ELR (cell line): ENCODE measurements around the gene UQCC3.
"Not testable (repeated sequence)": the region's sequence is repeated elsewhere in the genome, so short reads cannot be mapped to it uniquely, and the experiment has no call there.

Experiments used
- DNase-seq: peaks from one replicate; pipeline ENCODE4 v3.0.0-alpha.2; 2015; ENCODE audit warnings: low read depth

The UQCC3 gene

DNA sequence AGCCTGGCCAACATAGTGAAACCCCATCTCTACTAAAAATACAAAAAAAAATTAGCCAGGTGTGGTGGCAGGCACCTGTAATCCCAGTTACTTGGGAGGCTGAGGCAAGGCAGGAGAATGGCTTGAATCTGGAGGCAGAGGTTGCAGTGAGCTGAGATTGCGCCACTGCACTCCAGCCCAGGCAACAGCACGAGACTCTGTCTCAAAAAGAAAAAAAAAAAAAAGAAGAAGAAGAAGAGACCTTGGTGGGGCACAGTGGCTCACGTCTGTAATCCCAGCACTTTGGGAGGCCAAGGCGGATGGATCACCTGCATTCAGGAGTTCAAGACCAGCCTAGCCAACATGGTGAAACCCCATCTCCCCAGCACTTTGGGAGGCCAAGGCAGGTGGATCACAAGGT is 32.4 kb downstream of the UQCC3 start:
- DNase-seq = not testable (repeated sequence)

GRCh38 chr11:62705413-62705812 is 33.9 kb downstream of the UQCC3 start:
- DNase-seq = no peak

GRCh38 chr11:62705880-62706849 is 34.7 kb downstream of the UQCC3 start:
- DNase-seq = peak; percentile 96

GRCh38 chr11:62706850-62707247 is 35.4 kb downstream of the UQCC3 start:
- DNase-seq = no peak

GRCh38 chr11:62707277-62707861 is 35.9 kb downstream of the UQCC3 start, which contains the start of the genes BSCL2 and GNG3:
Gene BSCL2 (minus strand): TSS chr11:62707424. CDS start chr11:62707195, 229 bp downstream.
Gene GNG3 (plus strand): TSS chr11:62707676. CDS start chr11:62708296, 620 bp downstream.
- DNase-seq = no peak

- DNase-seq = no peak
Observed at GRCh38 chr11:62708392-62708791, 36.9 kb downstream of the UQCC3 start.

GRCh38 chr11:62708793-62709192 is 37.3 kb downstream of the UQCC3 start:
- no peak for DNase-seq

DNA sequence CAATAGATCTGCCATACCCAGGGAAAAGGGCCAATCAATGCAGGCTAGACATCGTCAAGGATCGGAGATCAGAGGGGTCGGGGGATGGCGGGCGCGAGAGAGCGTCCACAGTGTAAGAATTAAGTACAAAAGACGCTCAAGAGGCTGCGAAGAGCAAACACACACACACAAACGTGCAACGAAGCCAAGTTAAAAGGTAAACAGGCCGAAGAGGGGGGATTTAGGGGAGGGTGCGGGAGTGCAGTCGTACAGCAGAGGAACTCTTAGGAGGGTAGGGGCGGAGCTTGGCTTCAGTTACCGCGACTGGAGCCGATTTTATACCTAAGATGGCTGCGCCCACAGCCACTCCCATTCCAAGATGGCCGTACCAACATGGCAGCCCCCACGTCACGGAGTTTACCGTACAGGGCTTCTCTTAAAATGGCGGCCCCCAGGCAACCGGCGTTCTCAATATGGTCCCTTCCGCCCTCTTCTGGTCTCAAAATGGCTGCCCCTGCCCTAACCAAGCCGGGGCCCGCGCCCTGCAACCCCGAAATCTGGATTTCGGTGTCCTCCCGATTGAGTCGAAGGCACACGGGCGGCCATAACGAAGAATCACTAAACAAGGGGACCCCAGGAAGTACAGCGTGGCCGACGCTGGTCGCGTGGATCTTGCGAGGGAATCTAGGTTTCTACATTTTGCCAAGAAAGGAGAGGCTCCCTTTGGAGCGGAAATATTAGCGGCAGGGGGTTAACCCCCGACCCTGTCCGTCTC is 38.0 kb downstream of the UQCC3 start:
- peak; percentile 99 for DNase-seq

DNA sequence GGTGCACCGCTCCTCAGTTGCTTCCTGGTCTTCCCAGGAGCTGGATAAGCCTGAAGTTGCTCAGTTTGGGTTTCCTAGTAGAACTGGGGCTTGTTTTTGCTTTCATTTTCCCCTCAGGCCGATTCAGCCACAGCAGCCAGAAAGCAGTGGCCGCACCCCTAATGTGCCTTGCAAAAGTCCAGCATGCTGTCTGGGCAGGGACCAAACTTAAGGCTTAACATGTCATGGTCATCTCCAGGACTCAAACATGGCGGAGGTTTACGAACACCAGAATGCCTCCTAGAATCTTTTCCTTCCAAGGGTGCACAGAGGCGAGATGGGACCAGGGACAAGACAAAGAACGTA is 38.5 kb downstream of the UQCC3 start:
- peak; percentile 58 for DNase-seq

DNA sequence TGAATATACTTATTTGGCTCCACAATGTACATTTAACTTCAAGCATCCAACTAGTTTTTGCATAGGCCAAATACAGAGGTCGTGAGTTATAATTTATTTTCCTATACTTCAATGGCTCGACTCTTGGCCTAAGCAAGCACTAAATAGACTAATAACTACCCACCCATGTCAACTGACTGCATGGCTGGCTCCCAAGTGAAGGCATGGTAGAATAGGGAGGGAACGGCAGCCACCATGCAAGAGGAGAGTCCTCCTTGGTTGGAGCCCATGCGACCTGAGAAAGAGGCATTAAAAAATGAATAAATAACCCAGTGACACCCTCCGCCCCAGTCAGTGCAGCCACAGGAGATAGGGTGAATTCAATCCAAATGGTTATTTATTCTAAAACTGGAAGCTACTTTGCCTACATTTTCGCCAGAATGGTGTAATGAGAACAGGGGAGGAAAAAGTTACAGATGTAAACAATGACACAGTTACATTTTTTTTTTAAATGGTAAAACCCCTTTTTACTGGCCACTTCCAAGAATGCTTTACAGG is 40.9 kb downstream of the UQCC3 start:
- DNase-seq = no peak

DNA sequence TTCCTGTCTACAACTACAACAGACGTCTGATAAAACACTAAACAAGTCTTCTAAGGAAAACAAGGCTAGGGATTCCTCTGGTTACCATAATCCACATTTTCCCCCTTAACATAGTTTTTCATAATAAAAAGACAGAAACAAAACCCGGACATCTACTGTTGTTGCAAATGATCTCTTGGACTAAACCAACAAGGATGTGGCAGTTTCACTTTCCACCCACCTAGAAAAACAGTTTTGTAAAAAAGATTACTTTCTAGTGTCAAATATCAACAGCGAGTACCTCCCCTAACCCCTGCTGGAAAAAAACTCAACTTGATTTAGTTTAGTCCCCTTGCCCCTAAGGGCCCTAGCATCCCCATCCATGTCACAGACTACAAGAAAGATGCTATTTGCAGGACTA is 41.4 kb downstream of the UQCC3 start:
- DNase-seq = no peak

- no peak for DNase-seq
Observed at GRCh38 chr11:62713343-62713742, 41.9 kb downstream of the UQCC3 start.

GRCh38 chr11:62715150-62716130 is 44.0 kb downstream of the UQCC3 start:
- no peak for DNase-seq

GRCh38 chr11:62716206-62716605 is 44.7 kb downstream of the UQCC3 start:
- DNase-seq = no peak

GRCh38 chr11:62716816-62717215 is 45.3 kb downstream of the UQCC3 start:
- no peak for DNase-seq

- DNase-seq = no peak
Observed at GRCh38 chr11:62719302-62719978, 48.0 kb downstream of the UQCC3 start.

- peak; percentile 30 for DNase-seq
Observed at GRCh38 chr11:62721994-62722393, 50.5 kb downstream of the UQCC3 start.
